ENCODE results near the gene SAMD4A. TPM values are rescaled to one million over a fixed set of nuclear protein-coding genes. Genes with fewer than 3 reads are reported as not detected.

Gene SAMD4A
- total and polyA plus RNA-seq, 2 donors (not counting 1 experiment from before 2014, with no cell fraction given) = 9.3 to 39.8 TPM

- no peak overlapping the region for H2AFZ ChIP-seq (ENCODE audit: low read length)
- H3K9me3 ChIP-seq (ENCODE audit: control insufficient read depth, insufficient read depth, low read depth, low read length) = no peaks in the 10 kb centered on the region
- H3K36me3 ChIP-seq (ENCODE audit: control insufficient read depth, insufficient read depth, low read length) = no peaks in the 10 kb centered on the region
- DNase-seq (ENCODE audit: low read depth in 2 of 2) = peak in 1 of 2 donors; percentile 38
- H4K20me1 ChIP-seq (ENCODE audit: control insufficient read depth, extremely low read depth, insufficient read depth, low read length) = no peaks in the 10 kb centered on the region
- peaks cover 76% of the 10 kb centered on the region for H3K79me2 ChIP-seq (ENCODE audit: control insufficient read depth, insufficient read depth, low read length)
- no peak overlapping the region for H3K4me2 ChIP-seq (ENCODE audit: extremely low read depth, insufficient read depth, low read length)
- no peak overlapping the region for H3K9ac ChIP-seq (ENCODE audit: insufficient read depth, low read length)
- H3K27me3 ChIP-seq (ENCODE audit: control insufficient read depth, insufficient read depth, low read length) = no peaks in the 10 kb centered on the region
- peaks cover 33% of the 10 kb centered on the region for H3K4me1 ChIP-seq (ENCODE audit: control insufficient read depth, extremely low read depth, insufficient read depth, low read length)
- H3K4me3 ChIP-seq (replicated peaks in 1 of 4; ENCODE audit: control extremely low read depth in 1 of 4, insufficient read depth in 1 of 4, low read depth in 3 of 4, low read length in 4 of 4) = no peak overlapping the region
- TF ChIP-seq, protein P1, sequence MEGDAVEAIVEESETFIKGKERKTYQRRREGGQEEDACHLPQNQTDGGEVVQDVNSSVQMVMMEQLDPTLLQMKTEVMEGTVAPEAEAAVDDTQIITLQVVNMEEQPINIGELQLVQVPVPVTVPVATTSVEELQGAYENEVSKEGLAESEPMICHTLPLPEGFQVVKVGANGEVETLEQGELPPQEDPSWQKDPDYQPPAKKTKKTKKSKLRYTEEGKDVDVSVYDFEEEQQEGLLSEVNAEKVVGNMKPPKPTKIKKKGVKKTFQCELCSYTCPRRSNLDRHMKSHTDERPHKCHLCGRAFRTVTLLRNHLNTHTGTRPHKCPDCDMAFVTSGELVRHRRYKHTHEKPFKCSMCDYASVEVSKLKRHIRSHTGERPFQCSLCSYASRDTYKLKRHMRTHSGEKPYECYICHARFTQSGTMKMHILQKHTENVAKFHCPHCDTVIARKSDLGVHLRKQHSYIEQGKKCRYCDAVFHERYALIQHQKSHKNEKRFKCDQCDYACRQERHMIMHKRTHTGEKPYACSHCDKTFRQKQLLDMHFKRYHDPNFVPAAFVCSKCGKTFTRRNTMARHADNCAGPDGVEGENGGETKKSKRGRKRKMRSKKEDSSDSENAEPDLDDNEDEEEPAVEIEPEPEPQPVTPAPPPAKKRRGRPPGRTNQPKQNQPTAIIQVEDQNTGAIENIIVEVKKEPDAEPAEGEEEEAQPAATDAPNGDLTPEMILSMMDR (conservative IDR thresholded peaks at IDR 0.05 in 1 of 2, IDR thresholded peaks at IDR 0.05 in 1 of 2; ENCODE audit: low read depth in 1 of 2, low read length in 2 of 2) = no peak
- no peak for TF ChIP-seq EZH2 (IDR thresholded peaks at IDR 0.05; ENCODE audit: low read length, missing control alignments)
- H3K27ac ChIP-seq (ENCODE audit: insufficient read depth, low read length) = no peak overlapping the region
Measured at GRCh38 chr14:54675236-54676128, 108.6 kb downstream of the SAMD4A start.

GRCh38 chr14:54676812-54677708 is 110.1 kb downstream of the SAMD4A start:
- Histone ChIP-seq H3K9me3 (ENCODE audit: control insufficient read depth, insufficient read depth, low read depth, low read length) (no peaks in the 10 kb centered on the region), H3K27me3 (ENCODE audit: control insufficient read depth, insufficient read depth, low read length) (no peaks in the 10 kb centered on the region), H3K9ac (ENCODE audit: insufficient read depth, low read length) (no peak overlapping the region), H3K4me3 (replicated peaks in 1 of 4; ENCODE audit: control extremely low read depth in 1 of 4, insufficient read depth in 1 of 4, low read depth in 3 of 4, low read length in 4 of 4) (peak overlapping the region in 3 of 4 experiments; percentile 29 to 34 (median 31)), H4K20me1 (ENCODE audit: control insufficient read depth, extremely low read depth, insufficient read depth, low read length) (no peaks in the 10 kb centered on the region), H3K27ac (ENCODE audit: insufficient read depth, low read length) (peak overlapping the region; percentile 86), H3K79me2 (ENCODE audit: control insufficient read depth, insufficient read depth, low read length) (peaks cover 76% of the 10 kb centered on the region), H3K36me3 (ENCODE audit: control insufficient read depth, insufficient read depth, low read length) (no peaks in the 10 kb centered on the region), H3K4me2 (ENCODE audit: extremely low read depth, insufficient read depth, low read length) (peak overlapping the region; percentile 86), H2AFZ (ENCODE audit: low read length) (no peak overlapping the region), H3K4me1 (ENCODE audit: control insufficient read depth, extremely low read depth, insufficient read depth, low read length) (peaks cover 34% of the 10 kb centered on the region)
- no peak for TF ChIP-seq EZH2 (IDR thresholded peaks at IDR 0.05; ENCODE audit: low read length, missing control alignments)
- TF ChIP-seq, protein P1 (conservative IDR thresholded peaks at IDR 0.05 in 1 of 2, IDR thresholded peaks at IDR 0.05 in 1 of 2; ENCODE audit: low read depth in 1 of 2, low read length in 2 of 2) = no peak
- DNase-seq (ENCODE audit: low read depth in 2 of 2) = peak; percentile 93 to 99

GRCh38 chr14:54680651-54681050 is 113.7 kb downstream of the SAMD4A start:
- H3K27ac ChIP-seq (ENCODE audit: insufficient read depth, low read length) = peak overlapping the region; percentile 47
- no peaks in the 10 kb centered on the region for H4K20me1 ChIP-seq (ENCODE audit: control insufficient read depth, extremely low read depth, insufficient read depth, low read length)
- no peak for DNase-seq (ENCODE audit: low read depth in 2 of 2)
- H3K9me3 ChIP-seq (ENCODE audit: control insufficient read depth, insufficient read depth, low read depth, low read length) = no peaks in the 10 kb centered on the region
- H3K9ac ChIP-seq (ENCODE audit: insufficient read depth, low read length) = no peak overlapping the region
- no peaks in the 10 kb centered on the region for H3K27me3 ChIP-seq (ENCODE audit: control insufficient read depth, insufficient read depth, low read length)
- peaks cover 71% of the 10 kb centered on the region for H3K79me2 ChIP-seq (ENCODE audit: control insufficient read depth, insufficient read depth, low read length)
- H2AFZ ChIP-seq (ENCODE audit: low read length) = no peak overlapping the region
- no peak for TF ChIP-seq EZH2 (IDR thresholded peaks at IDR 0.05; ENCODE audit: low read length, missing control alignments)
- TF ChIP-seq, protein P1 (conservative IDR thresholded peaks at IDR 0.05 in 1 of 2, IDR thresholded peaks at IDR 0.05 in 1 of 2; ENCODE audit: low read depth in 1 of 2, low read length in 2 of 2) = no peak
- H3K4me2 ChIP-seq (ENCODE audit: extremely low read depth, insufficient read depth, low read length) = peak overlapping the region; percentile 56
- peak overlapping the region in 1 of 4 experiments; percentile 9 for H3K4me3 ChIP-seq (replicated peaks in 1 of 4; ENCODE audit: control extremely low read depth in 1 of 4, insufficient read depth in 1 of 4, low read depth in 3 of 4, low read length in 4 of 4)
- peaks cover 38% of the 10 kb centered on the region for H3K4me1 ChIP-seq (ENCODE audit: control insufficient read depth, extremely low read depth, insufficient read depth, low read length)
- no peaks in the 10 kb centered on the region for H3K36me3 ChIP-seq (ENCODE audit: control insufficient read depth, insufficient read depth, low read length)

Measured in fibroblast of lung (primary cell).